HUDEP-2 (cell line): Measurements from ENCODE around the gene MALT1.
"Not testable (repeated sequence)": the region's sequence is repeated elsewhere in the genome, so short reads cannot be mapped to it uniquely, and the experiment has no call there.

Source experiments
- DNase-seq, 76 experiments: peaks; one replicate each; lab custom pipeline; 2025; ENCODE audit not compliant: unreplicated experiment in 76 of 76; lab: John Stamatoyannopoulos, UW

Gene MALT1

DNA sequence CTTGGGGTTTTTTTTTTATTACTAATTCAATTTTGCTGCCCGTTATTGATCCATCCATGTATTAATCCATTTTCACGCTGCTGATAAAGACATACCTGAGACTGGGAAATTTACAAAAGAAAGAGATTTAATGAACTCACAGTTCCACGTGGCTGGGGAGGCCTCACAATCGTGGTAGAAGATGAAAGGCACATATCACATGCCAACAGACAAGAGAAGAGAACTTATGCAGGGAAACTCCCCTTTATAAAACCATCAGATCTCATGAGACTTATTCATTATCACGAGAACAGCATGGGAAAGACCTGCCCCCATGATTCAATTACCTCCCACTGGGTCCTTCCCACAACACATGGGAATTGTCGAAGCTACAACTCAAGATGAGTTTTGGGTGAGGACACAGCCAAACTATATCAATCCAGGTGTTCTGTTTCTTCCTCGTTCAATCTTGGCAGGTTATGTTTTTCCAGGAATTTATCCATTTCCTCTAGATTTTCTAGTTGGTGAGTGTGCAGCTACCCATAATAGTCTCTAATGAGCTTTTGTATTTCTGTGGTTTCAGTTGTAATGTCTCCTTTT lies 18.0 kb upstream of the MALT1 start:
- not testable (repeated sequence) for DNase-seq

DNA sequence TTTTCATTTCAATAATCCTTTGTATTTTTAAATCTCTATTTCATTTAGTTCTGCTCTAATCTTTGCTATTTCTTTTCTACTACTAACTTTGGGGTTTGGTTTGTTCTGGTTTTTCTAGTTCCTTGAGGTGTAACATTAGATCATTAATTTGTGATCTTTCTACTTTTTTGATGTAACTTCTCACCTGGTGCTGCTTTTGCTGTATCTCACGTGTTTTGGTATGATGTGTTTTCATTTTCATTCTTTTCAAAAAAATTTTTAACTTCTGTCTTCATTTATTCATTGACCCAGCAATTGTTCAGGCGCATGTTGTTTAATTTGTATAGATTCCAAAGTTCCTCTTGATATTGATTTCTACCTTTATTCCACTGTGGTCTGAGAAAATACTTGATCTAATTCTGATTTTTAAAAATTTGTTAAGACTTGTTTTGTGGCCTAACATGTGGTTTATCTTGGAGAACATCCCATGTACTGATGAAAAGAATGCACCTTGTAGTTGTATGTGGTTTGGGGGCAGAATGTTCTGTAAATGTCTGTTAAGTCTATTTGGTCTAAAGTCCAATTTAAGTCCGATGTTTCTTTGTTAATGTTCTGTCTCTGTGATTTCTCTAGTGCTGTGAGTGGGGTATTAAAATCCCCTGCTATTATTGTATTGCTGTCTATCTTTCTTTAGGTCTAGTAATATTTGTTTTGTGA lies 17.3 kb upstream of the MALT1 start:
- no peak for DNase-seq

DNA sequence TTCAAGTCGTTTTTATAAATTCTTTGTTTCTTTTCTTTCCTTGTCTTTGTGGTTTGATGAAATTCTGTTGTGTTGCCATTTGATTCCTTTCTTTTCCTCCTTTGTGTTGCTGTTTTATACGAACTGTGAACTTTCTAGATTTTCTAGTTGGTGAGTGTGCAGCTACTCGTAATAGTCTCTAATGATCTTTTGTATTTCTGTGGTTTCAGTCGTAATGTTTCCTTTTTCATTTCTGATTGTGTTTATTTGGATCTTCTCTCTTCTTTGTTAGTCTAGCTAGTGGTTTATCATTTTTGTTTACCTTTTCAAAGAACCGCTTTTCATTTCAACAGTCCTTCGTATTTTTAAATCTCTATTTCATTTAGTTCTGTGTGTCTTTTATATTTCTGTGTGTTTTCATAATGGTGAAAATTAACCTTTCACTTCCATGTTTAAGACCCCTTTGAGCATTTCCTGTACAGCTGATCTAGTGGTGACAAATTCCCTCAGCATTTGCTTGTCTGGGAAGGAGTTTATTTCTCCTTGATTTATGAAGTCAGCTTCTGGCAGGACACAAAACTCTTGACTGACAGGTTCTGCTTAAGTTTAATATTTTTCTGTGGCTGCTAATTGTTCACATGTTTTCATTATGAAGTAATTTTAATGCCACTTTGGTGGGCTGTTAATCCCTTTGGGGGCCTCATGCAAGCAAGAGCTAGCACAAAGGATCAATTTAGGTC lies 16.2 kb upstream of the MALT1 start:
- no peak for DNase-seq

DNA sequence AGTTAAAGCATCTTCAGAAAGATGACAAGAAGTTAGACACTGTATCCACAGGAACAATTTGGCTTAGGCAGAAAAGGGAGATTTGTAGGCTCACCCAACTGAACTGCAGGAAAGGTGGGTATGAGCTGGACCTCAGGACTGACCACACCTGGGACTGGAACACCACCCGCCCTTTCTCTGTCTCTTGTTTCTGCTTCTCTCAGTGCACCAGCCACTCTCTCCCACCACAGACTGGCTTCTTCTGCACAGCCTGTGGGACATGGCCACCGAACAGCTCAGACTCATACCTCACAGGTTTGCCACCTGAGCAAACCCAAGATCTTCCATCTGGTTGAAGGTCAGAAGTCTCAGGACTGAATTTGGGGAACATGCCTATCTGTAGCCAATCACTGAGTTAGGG lies 14.2 kb upstream of the MALT1 start:
- DNase-seq: no peak

DNA sequence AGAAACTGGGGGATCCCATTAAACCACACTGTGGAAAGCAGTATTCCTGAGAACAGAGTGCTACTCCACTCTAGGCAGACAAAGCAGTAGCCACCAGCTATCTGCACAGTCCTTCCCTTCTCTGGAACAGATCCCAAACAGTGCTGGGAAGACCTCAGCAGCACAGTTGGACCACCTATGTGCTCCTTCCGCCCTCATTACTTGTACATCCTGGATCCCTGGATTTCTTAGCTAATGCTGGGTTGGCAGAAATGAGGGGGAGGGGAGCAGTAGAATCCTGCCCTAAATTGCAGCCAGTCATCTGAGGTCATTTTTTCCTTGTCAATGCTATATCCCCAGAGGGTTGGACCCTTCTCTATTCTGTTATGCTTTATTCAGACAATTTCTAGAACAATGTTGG lies 13.8 kb upstream of the MALT1 start:
- no peak for DNase-seq

DNA sequence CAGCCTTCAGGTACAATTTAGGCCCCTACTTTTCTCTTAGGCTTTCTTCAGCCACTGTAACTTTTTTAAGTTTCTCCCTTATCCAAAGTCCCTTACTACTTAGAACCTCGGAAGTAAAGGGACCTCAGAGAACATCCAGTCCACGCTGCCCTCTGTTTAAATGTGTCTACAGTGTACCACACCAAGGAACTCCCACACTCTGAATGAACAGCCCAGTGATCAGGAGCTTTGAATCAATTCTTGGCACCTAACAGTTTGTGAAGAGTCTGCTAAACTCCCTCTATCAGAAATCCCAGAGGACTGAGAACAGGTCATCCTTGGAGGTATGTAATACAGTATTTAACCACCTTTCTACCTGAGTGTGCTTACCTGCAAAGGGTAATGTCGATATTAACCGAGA lies 11.6 kb upstream of the MALT1 start:
- no peak for DNase-seq

DNA sequence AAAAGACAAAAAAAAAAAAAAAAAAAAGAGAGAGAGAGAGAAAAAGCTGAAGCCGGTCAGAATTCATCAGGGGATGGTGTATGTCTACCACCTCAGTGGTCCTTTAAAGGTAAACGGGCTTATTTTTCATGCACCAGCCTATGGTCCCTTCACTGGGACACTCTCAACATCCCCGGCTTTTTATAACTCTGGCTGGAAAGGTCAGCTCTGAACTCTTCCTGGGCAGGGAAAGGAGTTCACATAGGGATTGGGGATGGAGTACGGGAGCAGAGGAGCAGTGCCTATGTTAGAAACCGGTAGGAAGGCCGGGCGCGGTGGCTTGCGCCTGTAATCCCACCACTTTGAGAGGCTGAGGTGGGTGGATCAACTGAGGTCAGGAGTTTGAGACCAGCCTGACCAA lies 10.3 kb upstream of the MALT1 start:
- DNase-seq: no peak

DNA sequence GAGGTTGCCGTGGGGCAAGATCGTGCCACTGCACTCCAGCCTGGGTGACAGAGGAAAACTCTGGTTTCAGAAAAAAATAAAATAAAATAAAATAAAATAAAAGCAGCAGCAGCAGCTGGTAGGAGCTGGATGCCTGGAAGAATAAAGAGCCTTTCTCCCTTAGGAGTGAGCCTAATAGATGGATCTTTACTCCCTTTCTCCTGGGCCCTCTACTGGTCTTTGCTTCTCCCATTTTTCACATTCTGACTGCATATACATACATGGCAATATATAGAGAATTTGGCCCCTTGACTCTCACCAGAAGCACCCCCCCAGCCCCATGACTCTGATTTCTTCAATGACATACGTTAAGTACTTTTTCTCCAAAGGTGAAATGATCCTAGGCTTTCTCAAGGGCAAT lies 9.8 kb upstream of the MALT1 start:
- DNase-seq: no peak

DNA sequence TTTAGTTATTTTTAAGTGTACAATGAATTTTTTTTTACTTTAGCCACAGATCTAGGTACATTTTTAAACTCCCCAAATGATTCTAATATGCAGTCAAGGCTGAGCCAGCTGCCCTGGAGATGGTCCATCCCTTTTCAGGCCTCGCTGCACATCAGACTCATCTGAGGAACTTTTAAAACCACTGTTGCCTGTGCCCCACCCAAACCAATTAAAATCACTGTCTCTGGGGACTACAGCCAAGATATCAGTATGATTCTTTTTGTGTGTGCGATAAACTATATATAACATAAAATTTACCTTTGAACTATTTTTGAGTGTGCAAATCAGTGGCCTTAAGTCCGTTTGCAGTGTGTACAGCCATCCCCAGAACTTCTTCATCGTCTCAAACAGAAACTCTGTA lies 9.1 kb upstream of the MALT1 start:
- DNase-seq: no peak

DNA sequence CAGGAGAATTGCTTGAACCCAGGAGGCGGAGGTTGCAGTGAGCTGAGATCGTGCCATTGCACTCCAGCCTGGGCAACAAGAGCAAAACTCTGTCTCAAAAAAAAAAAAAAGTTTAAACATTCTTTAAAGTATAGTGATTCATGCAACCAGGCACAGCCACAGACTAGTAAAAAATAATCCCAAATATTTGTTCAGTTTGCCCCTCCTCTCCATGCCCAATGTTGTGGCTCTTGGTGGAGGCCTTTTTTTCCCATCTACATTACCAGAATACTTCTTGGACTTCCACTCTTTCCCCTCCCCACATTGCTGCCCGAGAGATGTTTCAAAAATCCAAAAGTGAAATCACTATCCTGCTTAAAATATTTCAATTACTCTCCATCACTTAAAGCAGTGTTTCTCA lies 5.1 kb upstream of the MALT1 start:
- no peak for DNase-seq

DNA sequence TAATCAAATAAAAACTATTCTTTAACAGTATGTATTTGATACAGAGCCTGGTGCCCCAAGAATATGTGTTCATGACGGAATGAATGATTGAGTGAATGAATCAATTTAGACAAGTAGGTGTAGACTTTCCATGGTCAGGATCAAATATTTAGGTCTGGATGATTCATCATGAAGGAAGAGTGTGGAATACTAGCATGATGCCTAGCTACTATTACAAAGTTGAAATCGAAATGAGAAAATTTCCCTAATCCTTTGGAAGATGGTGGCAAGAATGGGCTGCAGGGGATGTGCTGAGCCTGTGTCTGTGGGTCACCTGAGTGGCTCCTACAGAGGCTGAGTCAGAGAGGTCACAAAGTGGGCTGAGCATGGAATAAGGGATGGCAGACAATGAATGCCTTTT lies 3.1 kb upstream of the MALT1 start:
- DNase-seq: no peak

DNA sequence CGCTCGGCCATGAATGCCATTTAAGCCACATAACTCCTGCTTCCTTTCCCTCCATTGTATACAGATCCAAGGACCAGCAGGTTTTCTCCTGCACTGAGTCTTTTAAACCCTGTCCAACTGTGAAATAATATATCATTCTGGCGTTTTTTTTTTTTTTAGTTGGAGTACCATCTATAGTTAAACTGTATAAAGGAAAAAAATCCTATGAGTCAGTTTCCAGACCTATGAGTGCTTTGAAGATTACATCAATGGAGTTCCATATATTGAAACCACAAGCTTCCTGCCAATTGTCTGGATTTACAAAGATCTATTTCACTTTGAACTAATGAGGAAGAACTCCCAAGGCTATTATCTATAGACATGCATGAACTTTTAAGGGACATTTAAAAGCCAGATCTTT lies 2.4 kb upstream of the MALT1 start:
- DNase-seq: no peak

DNA sequence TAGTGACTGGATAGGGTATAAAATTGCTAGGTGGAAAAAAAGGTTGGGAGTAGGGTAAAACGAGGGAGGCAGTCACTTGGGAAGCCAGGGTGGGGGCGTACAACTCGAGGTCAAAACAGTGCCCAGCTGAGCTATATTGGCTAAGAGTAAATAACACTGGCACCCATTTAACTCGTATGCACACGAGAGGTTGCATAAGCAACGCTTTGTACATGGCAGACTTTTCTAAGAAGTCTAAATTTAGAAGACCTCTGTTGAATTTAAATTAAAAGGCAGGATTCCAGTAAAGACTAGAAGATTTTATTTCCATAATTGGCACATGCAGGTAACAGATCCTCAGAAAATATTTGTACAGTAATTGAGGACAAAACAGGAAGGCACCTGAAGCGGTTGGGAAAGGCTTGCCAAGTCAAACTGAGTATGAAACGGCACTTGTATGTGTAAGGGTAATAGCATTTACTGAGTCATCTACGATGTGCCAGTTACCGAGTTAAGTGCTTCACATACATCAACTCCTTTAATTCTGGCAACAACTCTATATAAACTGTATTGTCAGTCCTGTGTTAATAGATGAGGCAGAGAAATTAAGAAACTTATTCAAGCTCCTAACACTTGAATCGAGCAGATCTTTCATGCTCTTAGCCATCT lies 1.4 kb upstream of the MALT1 start:
- no peak for DNase-seq

DNA sequence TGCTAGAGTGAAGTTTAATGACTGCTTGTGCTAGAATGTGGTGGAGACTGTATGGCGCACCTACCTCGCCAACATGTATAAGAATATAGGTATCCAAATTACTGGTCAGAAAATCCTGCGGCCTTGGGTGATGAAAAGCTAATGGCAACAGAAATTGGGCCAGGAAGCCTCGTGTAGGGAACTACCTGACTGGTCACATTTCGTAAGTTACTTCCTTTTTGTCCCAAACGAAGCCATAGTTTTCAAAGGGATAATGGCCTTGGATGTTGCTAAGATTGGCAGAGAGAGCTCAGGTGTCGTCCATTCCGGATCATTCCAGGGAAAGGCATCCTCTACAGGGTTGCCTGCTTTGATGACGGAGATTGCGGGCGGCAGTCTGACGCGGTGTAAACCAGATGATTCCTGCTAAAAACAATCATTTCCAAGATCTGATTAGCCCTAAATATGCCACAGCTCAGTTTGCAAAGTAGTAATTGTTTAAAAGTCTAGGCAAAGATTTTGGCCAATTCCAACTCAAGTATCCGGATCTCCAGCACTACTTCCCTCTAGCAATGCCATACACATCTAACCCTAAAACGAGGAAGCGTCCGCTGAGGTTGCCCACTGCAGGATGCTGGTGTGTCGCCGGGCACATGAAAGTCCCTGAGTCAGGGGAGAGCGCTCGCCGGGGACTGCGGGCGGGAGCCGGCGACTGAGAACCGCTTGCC lies 708 bp upstream of the MALT1 start:
- DNase-seq: peak in 4 of 76 experiments; percentile 43 to 69 (median 56)

DNA sequence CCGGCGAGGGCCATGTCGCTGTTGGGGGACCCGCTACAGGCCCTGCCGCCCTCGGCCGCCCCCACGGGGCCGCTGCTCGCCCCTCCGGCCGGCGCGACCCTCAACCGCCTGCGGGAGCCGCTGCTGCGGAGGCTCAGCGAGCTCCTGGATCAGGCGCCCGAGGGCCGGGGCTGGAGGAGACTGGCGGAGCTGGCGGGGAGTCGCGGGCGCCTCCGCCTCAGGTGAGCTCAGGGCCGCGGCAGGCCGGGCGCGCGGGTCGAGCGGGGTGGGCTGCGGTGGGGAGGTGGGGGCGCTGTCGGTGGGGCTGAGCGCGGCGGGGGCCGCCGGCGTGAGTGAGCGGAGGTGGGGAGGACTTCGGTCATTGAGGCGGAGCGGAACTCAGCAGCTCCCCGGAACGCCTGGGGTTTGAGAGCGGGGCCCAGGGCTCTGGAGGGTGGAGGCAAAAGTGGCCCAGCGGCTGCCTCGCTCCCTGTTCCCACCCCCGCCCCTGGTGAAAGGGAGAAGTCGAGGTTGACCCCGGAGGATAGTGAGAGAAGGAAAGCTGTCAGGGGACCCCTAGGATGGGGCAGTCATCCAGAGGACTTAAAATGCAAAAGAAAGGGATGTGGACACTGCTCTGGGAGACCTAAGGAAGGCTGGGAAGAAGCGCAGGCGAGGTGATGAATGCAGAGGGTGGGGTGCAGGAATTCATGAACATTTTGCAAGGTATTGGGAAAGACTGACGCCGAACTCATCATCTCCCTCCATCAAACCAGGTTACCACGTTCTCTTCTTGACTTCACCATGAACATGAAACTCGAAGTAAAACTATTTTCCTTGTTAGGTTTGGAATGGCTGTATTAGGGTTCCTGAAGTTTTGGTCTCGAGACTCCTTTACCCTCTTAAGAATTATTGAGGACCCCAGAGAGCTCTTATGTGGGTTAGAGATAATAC lies 633 bp downstream of the MALT1 start:
- DNase-seq: peak in 34 of 76 experiments; percentile 1 to 63 (median 36)

DNA sequence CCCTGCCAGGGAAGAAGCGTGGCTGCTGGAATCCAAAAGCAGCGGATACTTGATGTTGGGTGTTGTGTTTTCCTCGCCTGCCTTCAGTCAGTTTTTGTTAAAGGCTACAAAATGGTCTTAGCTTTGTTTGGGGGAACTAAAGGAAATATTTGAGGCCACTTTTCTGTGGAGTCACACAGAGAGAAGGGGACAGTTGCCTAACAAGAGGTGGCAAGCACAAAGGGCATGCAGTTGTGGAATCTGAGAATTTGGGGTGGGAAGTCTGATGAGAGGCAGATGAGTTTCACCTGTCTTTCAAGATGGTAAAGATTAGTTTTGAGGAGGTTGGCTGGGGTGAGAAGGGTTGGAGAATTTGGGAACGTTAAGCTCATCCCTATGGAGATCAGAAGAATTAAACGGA lies 2.9 kb downstream of the MALT1 start:
- DNase-seq: no peak

DNA sequence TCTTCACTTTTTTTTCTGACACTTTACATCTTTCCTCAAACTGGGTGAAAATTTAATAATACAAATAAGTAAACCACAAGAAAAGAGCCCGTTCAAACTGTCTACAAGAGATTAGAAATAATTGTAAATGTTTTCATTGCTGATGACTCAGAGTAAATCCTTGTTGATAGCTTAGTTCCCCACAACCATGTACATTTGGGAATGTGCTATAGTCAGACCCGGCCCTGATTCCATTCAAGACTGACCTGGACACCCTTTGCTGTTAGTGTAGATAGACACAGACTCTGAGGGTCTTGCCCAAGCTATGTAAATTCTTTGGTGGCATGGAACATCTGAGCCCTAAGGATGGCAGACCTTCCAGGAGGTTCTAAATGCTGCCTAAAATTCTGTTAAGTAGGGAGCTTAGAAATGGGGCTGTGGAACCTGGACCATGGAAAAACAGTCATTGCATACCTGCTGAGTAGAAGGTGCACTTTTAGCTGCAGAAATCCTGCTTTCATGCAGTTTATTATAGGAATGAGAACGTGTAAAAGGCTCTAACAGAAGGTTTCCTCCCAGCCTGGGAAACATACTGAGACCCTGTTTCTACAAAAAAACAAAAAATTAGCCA lies 3.7 kb downstream of the MALT1 start:
- DNase-seq: no peak

DNA sequence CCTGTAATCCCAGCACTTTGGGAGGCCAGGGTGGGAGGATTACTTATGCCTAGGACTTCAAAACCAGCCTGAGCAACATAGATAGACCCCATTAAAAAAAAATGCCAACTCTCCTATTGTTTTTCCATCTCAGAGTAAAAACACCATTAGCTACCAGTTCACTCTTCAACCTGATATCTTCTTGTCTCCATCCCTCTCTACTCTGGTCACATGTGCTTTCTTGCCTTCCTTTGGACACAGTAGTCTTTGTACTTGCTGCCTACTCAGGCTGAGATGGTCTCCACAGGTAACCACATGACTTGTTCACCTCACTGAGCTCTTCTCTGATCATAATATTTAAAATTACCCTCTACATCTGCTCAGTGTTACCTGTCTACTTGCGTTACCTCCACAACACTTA lies 5.0 kb downstream of the MALT1 start:
- no peak for DNase-seq

DNA sequence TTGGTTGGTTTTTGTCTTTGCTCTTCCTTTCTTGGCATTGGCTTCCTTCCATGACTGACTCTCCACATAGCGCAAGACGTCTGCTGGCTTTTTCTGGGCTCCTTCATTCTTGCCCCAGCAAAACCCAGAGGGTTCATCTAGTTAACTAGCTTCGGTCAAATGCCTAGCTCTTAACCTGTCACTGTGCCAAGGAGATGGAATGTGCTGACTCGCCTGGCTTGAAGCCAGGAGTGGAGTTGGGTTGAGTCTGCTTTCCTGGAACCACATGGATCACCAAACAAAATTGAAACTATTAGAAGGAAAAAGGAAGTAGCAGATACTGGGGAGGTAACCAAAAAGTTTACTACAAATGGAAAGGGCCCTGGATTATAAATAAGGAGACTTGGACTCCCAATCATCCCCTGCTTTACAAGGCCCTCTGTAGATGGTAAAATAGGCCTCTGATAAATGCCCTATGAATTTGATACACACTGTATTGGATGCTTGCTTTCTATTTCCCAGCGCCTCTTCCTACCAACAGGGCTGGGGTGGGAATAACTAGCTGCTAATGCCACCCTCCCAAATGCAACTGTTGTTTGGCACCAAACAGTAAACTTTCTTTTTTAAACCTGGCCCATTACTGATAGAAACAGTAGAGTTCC lies 11.3 kb downstream of the MALT1 start:
- peak in 70 of 76 experiments; percentile 1 to 90 (median 57) for DNase-seq
